PFSK-1 (cell line): ENCODE data around the gene NIM1K.

Experiments
- TAF1 ChIP-seq: IDR thresholded peaks from 2 replicates; pipeline ENCODE4 v1.6.1; 2012; ENCODE audit warnings: low read length, control low read depth, borderline replicate concordance; ENCODE audit not compliant: insufficient read depth
- TF ChIP-seq, protein P1 (sequence below), 2 experiments: IDR thresholded peaks; 2 replicates each; pipeline versions ENCODE4 v1.6.1 to v1.8.0; 2011 to 2012; ENCODE audit warnings: low read depth in 2 of 2, low read length in 2 of 2, control low read depth in 1 of 2, inconsistent platforms in 1 of 2, mild to moderate bottlenecking in 1 of 2, moderate library complexity in 1 of 2; ENCODE audit not compliant: insufficient read depth in 1 of 2

DNA sequence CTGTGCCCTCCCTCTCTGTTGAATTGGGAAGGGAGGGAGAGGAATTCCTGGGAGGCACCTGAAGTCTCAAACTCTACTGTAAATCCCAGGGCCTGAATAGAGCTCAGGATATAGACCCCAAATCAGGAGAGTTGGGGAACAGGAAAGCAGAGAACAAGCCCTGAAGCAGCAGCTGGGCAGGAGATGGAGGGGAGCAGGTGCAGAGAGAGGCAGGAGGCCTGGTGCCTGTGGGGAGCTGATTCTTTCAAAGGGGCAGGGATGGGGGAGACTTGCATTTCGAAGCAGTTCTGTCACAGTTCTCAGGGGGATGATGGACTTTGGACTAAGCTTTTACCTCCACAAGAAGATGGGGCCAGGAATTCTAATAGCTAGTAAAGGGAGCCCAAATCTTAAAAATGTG, 50.2 kb downstream of the NIM1K start:
- no peak for TF ChIP-seq TAF1
- TF ChIP-seq, protein P1, sequence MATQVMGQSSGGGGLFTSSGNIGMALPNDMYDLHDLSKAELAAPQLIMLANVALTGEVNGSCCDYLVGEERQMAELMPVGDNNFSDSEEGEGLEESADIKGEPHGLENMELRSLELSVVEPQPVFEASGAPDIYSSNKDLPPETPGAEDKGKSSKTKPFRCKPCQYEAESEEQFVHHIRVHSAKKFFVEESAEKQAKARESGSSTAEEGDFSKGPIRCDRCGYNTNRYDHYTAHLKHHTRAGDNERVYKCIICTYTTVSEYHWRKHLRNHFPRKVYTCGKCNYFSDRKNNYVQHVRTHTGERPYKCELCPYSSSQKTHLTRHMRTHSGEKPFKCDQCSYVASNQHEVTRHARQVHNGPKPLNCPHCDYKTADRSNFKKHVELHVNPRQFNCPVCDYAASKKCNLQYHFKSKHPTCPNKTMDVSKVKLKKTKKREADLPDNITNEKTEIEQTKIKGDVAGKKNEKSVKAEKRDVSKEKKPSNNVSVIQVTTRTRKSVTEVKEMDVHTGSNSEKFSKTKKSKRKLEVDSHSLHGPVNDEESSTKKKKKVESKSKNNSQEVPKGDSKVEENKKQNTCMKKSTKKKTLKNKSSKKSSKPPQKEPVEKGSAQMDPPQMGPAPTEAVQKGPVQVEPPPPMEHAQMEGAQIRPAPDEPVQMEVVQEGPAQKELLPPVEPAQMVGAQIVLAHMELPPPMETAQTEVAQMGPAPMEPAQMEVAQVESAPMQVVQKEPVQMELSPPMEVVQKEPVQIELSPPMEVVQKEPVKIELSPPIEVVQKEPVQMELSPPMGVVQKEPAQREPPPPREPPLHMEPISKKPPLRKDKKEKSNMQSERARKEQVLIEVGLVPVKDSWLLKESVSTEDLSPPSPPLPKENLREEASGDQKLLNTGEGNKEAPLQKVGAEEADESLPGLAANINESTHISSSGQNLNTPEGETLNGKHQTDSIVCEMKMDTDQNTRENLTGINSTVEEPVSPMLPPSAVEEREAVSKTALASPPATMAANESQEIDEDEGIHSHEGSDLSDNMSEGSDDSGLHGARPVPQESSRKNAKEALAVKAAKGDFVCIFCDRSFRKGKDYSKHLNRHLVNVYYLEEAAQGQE (IDR thresholded peaks at IDR 0.05; ENCODE audit: insufficient read depth in 1 of 2, low read depth in 2 of 2, low read length in 2 of 2) = no peak
